OCI-LY7 (cell line): ENCODE measurements around the gene PYM1. TPM values are rescaled to one million over a fixed set of nuclear protein-coding genes. Genes with fewer than 3 reads are reported as not detected.

Source experiments
- BruUV-seq: library from RNA; stranded (reverse); fragments of 400-500 nt; replicated peaks from 2 replicates; lab custom pipeline; 2021; lab: Mats Ljungman, UMichigan
- CTCF ChIA-PET: fragments of 300-600 bp; sonication (Branson Sonifier 250); formaldehyde crosslinking; loops from one replicate; lab custom pipeline; 2022; ENCODE audit warnings: antibody characterized with exemption; ENCODE audit not compliant: unreplicated experiment; lab: Charles Lee
- POLR2A ChIA-PET: fragments of 300-600 bp; sonication (Branson Sonifier 250); formaldehyde crosslinking; loops from one replicate; lab custom pipeline; 2022; ENCODE audit warnings: antibody characterized with exemption; lab: Charles Lee
- DNase-seq: peaks from one replicate; pipeline ENCODE4 v3.0.0-alpha.2; 2015; ENCODE audit warnings: low spot score
- H2AFZ ChIP-seq: fragments of 200-600 bp; sonication (generic), shearing (Covaris generic); 2 replicates; pipeline ENCODE4 v1.6.1; 2014; ENCODE audit warnings: mild to moderate bottlenecking, antibody characterized with exemption, low read length, moderate library complexity
- H3K27ac ChIP-seq: fragments of 200-600 bp; sonication (generic); 2 replicates; pipeline ENCODE4 v1.5.1; 2014; ENCODE audit warnings: mixed run types, low read depth, mild to moderate bottlenecking, moderate library complexity, low read length, inconsistent platforms; ENCODE audit not compliant: poor library complexity, severe bottlenecking
- H3K36me3 ChIP-seq: fragments of 200-600 bp; sonication (generic); 2 replicates; pipeline ENCODE4 v1.6.1; 2014; ENCODE audit warnings: mild to moderate bottlenecking, antibody characterized with exemption, low read length, moderate library complexity, mixed read lengths; ENCODE audit not compliant: insufficient read depth
- H3K4me1 ChIP-seq: fragments of 200-600 bp; sonication (generic); 2 replicates; pipeline ENCODE4 v1.5.1; 2014; ENCODE audit warnings: mild to moderate bottlenecking, low read length; ENCODE audit not compliant: insufficient read depth, poor library complexity, severe bottlenecking
- H3K4me2 ChIP-seq: fragments of 200-600 bp; sonication (generic); 2 replicates; pipeline ENCODE4 v1.6.1; 2014; ENCODE audit warnings: mild to moderate bottlenecking, low read length
- H3K4me3 ChIP-seq: fragments of 200-600 bp; sonication (generic); 2 replicates; pipeline ENCODE4 v1.5.1; 2014; ENCODE audit warnings: mild to moderate bottlenecking, low read depth, low read length; ENCODE audit not compliant: poor library complexity, severe bottlenecking
- H3K79me2 ChIP-seq: fragments of 200-600 bp; sonication (generic); 2 replicates; pipeline ENCODE4 v1.6.1; 2016; ENCODE audit warnings: low read depth, mild to moderate bottlenecking, low read length, moderate library complexity, mixed read lengths; ENCODE audit not compliant: insufficient read depth
- H3K9me2 ChIP-seq: fragments of 200-600 bp; sonication (generic); 2 replicates; pipeline ENCODE4 v1.6.1; 2016; ENCODE audit warnings: mild to moderate bottlenecking, low read length, mixed read lengths; ENCODE audit not compliant: insufficient read depth
- H3K9me3 ChIP-seq: fragments of 200-600 bp; sonication (generic); 2 replicates; pipeline ENCODE4 v1.6.1; 2014; ENCODE audit warnings: mild to moderate bottlenecking, mixed run types, low read length, mixed read lengths
- H4K20me1 ChIP-seq: fragments of 200-600 bp; sonication (generic); 2 replicates; pipeline ENCODE4 v1.6.1; 2014; ENCODE audit warnings: mild to moderate bottlenecking, antibody characterized with exemption, low read length, moderate library complexity, mixed read lengths; ENCODE audit not compliant: insufficient read depth
- CTCF ChIP-seq: fragments of 200-600 bp; sonication (generic); conservative IDR thresholded peaks from 2 replicates; pipeline ENCODE4 v1.5.1; 2014; ENCODE audit warnings: mild to moderate bottlenecking, antibody characterized with exemption, low read length, moderate library complexity, mixed read lengths
- EZH2phosphoT487 ChIP-seq: fragments of 200-600 bp; sonication (generic); IDR thresholded peaks from 2 replicates; pipeline ENCODE4 v1.6.1; 2018; ENCODE audit warnings: low read depth, borderline replicate concordance, mild to moderate bottlenecking, mixed run types, antibody characterized with exemption, low read length, moderate library complexity, mixed read lengths
- intact Hi-C: fragments of 100-400 bp; cut with micrococcal nuclease; formaldehyde crosslinking; loops from one replicate; pipeline ENCODE4 v1.10.0; 2022; ENCODE audit not compliant: unreplicated experiment
- total RNA-seq, 2 experiments: library from RNA; depleted of rRNA in 1 of 2; stranded (reverse); fragments of >200 nt in 1 of 2; shearing (Covaris generic) in 1 of 2; gene quantifications; 2 replicates each; pipeline ENCODE4 v1.2.3, GENCODE V29; 2014 to 2022

PYM1 gene
- total RNA-seq, 2 experiments from 2014 or later: 82.7 to 88.5 TPM

DNA sequence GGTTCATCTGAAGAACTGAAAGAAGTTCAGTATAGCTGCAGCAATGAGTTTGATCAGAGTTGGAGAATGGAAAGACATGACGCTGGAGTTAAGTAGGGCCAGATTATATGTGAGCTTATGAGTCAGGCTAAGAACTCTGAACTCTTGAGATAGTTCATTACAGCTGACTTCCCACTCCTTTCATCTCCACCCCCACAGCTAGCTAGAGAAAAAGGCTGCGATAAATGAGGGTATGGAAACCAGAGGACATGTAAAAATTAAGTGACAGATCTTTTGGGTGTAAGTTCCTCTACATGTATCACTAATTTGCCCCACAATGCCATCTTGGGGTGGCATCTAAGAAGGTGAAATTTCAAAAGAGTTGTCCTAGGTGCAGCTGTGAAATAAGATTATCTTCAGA, 28.6 kb downstream of the PYM1 start:
- no peaks in the 10 kb centered on the region for H3K4me1 ChIP-seq
- H3K79me2 ChIP-seq: no peaks in the 10 kb centered on the region
- no peak for TF ChIP-seq EZH2phosphoT487
- no peak for TF ChIP-seq CTCF
- H3K9me2 ChIP-seq: no peaks in the 10 kb centered on the region
- H3K9me3 ChIP-seq: no peaks in the 10 kb centered on the region
- no TSS peak for BruUV-seq
- intact Hi-C loops: no loop called here
- CTCF ChIA-PET: no interaction called here
- H3K27ac ChIP-seq: no peak overlapping the region
- no peak overlapping the region for H3K4me3 ChIP-seq
- no peak overlapping the region for H3K4me2 ChIP-seq
- DNase-seq: no peak
- POLR2A ChIA-PET: no interaction called here
- H2AFZ ChIP-seq: no peak overlapping the region
- H3K36me3 ChIP-seq: peaks cover 48% of the 10 kb centered on the region
- H4K20me1 ChIP-seq: no peaks in the 10 kb centered on the region

- no peak for DNase-seq
- H3K4me2 ChIP-seq: no peak overlapping the region
- no peaks in the 10 kb centered on the region for H3K9me2 ChIP-seq
- H2AFZ ChIP-seq: no peak overlapping the region
- ChIA-PET CTCF (no interaction called here), POLR2A (interaction anchor here (0.6 to 1.4 kb wide), 3 partner anchors 40 to 75 kb away, joined by 3 to 4 read pairs (median 4); no protein-coding TSS in a partner anchor)
- intact Hi-C loops: no loop called here
- no peaks in the 10 kb centered on the region for H3K79me2 ChIP-seq
- H4K20me1 ChIP-seq: no peaks in the 10 kb centered on the region
- H3K4me3 ChIP-seq: no peak overlapping the region
- no peak overlapping the region for H3K27ac ChIP-seq
- TF ChIP-seq CTCF: no peak
- TF ChIP-seq EZH2phosphoT487: no peak
- peaks cover 1% of the 10 kb centered on the region; the same call in 1 of the 2 replicates for H3K36me3 ChIP-seq
- H3K4me1 ChIP-seq: no peaks in the 10 kb centered on the region
- H3K9me3 ChIP-seq: no peaks in the 10 kb centered on the region
- no TSS peak for BruUV-seq
Measured at GRCh38 chr12:55893723-55894122, 34.0 kb downstream of the PYM1 start.

- ChIA-PET CTCF (no interaction called here), POLR2A (interaction anchor here (0.7 kb wide), 1 partner anchor 153 kb away, joined by 3 read pairs; no protein-coding TSS in a partner anchor)
Measured at GRCh38 chr12:55891310-55891709, 36.4 kb downstream of the PYM1 start.

More at GRCh38 chr12:55891310-55891709, 36.4 kb downstream of the PYM1 start:
- intact Hi-C loops: no loop called here
- Histone ChIP-seq H3K79me2 (no peaks in the 10 kb centered on the region), H3K36me3 (no peaks in the 10 kb centered on the region), H3K4me2 (no peak overlapping the region), H3K9me3 (no peaks in the 10 kb centered on the region), H2AFZ (no peak overlapping the region), H3K4me3 (no peak overlapping the region), H3K27ac (no peak overlapping the region), H3K4me1 (no peaks in the 10 kb centered on the region), H4K20me1 (no peaks in the 10 kb centered on the region), H3K9me2 (no peaks in the 10 kb centered on the region)
- BruUV-seq: no TSS peak
- no peak for DNase-seq
- TF ChIP-seq EZH2phosphoT487 (no peak), CTCF (no peak)
